ENCODE results near the gene S100PBP. TPM values are rescaled to one million over a fixed set of nuclear protein-coding genes. Genes with fewer than 3 reads are reported as not detected.

S100PBP gene
- total and polyA plus RNA-seq, 2 of the 13 experiments (the other 11 are each of a cell fraction or from before 2014, with no cell fraction given): 20.4 to 26.1 TPM

DNA sequence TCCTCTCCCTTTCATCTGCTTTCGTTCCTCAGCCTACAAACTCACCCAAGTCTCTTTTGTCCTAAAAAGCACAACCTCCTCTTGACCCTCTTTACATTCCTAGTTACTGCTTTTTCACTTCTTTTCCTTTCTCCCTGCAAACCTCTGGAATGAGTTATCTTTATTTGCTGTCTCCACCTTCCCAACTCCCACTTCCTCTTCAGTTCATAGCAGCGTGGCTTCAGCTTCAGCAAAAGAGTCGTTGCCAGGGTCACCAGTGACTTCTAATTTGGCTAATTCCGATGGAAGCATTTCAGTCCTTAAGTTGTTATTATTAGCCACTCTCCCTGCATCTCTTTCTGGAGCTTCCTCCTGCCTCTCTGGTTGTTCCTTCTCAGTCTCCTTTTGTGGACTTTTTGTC is 90.0 kb downstream of the S100PBP start:
- Histone ChIP-seq H3K36me3 (replicated peaks in 1 of 2; ENCODE audit: control insufficient read depth in 1 of 2, insufficient read depth in 2 of 2, low read length in 2 of 2) (no peaks in the 10 kb centered on the region), H3K9ac (ENCODE audit: insufficient read depth, low read depth, low read length) (no peak overlapping the region), H3K27ac (ENCODE audit: extremely low read length, insufficient read depth, low read length) (no peak overlapping the region), H3K4me3 (replicated peaks in 1 of 3; ENCODE audit: insufficient read depth in 1 of 3, low read depth in 2 of 3, low read length in 3 of 3) (no peak overlapping the region), H2AFZ (ENCODE audit: low read length) (no peak overlapping the region), H3K79me2 (ENCODE audit: insufficient read depth, low read length) (no peaks in the 10 kb centered on the region), H3K4me1 (ENCODE audit: insufficient read depth, low read length) (0 out of 2 replicates have a peak, but pooled peaks cover 7% of the 10 kb centered on the region), H4K20me1 (ENCODE audit: insufficient read depth, low read length) (no peaks in the 10 kb centered on the region), H3K9me3 (ENCODE audit: low read length) (no peaks in the 10 kb centered on the region), H3K4me2 (ENCODE audit: low read depth, low read length) (no peak overlapping the region), H3K27me3 (ENCODE audit: control insufficient read depth in 1 of 2, insufficient read depth in 2 of 2, low read length in 2 of 2) (peaks cover 0 to 12% of the 10 kb centered on the region in 2 experiments; a peak in 4 of 5 replicates)
- ChIA-PET CTCF (ENCODE audit: low intra/inter-chr PET ratio, low total read pairs) (no interaction called here), POLR2A (no interaction called here)
- in situ Hi-C loops (cut with HindIII; ENCODE audit: extremely low pct_ligation_motif_present, low pct_unique_long_range_greater_than_20kb) (no loop called here), intact Hi-C loops (cut with micrococcal nuclease; ENCODE audit: unreplicated experiment) (no loop called here)
- DNase-seq (ENCODE audit: low spot score) (no peak), FAIRE-seq (no peak), ATAC-seq (no peak)
- 11% methylated on average over 4 of the region's 4 CpGs for WGBS (ENCODE audit: low lambda C conversion rate)
- BruUV-seq (replicated peaks): no TSS peak
- TF ChIP-seq PLRG1 (conservative IDR thresholded peaks at IDR 0.05): no peak
- no peak for TF ChIP-seq MIER3 (CRISPR knock-in tag; IDR thresholded peaks at IDR 0.05; ENCODE audit: borderline replicate concordance)
- TF ChIP-seq ZNF460 (CRISPR knock-in tag; IDR thresholded peaks at IDR 0.05; ENCODE audit: borderline replicate concordance): no peak
- no peak for TF ChIP-seq PRMT3 (CRISPR knock-in tag; IDR thresholded peaks at IDR 0.05; ENCODE audit: borderline replicate concordance, low read depth)
- TF ChIP-seq, protein P1, sequence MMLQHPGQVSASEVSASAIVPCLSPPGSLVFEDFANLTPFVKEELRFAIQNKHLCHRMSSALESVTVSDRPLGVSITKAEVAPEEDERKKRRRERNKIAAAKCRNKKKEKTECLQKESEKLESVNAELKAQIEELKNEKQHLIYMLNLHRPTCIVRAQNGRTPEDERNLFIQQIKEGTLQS (CRISPR knock-in tag; IDR thresholded peaks at IDR 0.05): no peak
- TF ChIP-seq HOXD1 (CRISPR knock-in tag; IDR thresholded peaks at IDR 0.05): no peak
- no peak for TF ChIP-seq ERF (CRISPR knock-in tag; IDR thresholded peaks at IDR 0.05)
- TF ChIP-seq ZNF841 (CRISPR knock-in tag; IDR thresholded peaks at IDR 0.05; ENCODE audit: borderline replicate concordance): no peak

Other genes with a start within 250 kb of the S100PBP start
- gene ZBTB8OS, start 167.1 kb upstream of the S100PBP start, total RNA-seq (2016; rRNA removed; fragmentation: Illumina TruSeq; extraction: Trizol): 84.8 and 98.0 TPM in 2 replicates
- gene ZBTB8OS, start 167.1 kb upstream of the S100PBP start, polyA plus RNA-seq (2011; rRNA removed): 43.2 and 57.7 TPM in 2 replicates
- gene RBBP4, start 166.4 kb upstream of the S100PBP start, total RNA-seq (2016; rRNA removed; fragmentation: Illumina TruSeq; extraction: Trizol): 166 and 305 TPM in 2 replicates
- 56.3 and 64.4 TPM in 2 replicates for gene RBBP4, start 166.4 kb upstream of the S100PBP start, polyA plus RNA-seq (2011; rRNA removed)
- gene SYNC, start 114.9 kb upstream of the S100PBP start, total RNA-seq (2016; rRNA removed; fragmentation: Illumina TruSeq; extraction: Trizol): 5.4 and 7.2 TPM in 2 replicates
- 2.1 and 2.4 TPM in 2 replicates for gene SYNC, start 114.9 kb upstream of the S100PBP start, polyA plus RNA-seq (2011; rRNA removed)
- gene YARS1, start 295 bp upstream of the S100PBP start, total RNA-seq (2016; rRNA removed; fragmentation: Illumina TruSeq; extraction: Trizol): 102 and 113 TPM in 2 replicates
- 50.1 and 52.2 TPM in 2 replicates for gene YARS1, start 295 bp upstream of the S100PBP start, polyA plus RNA-seq (2011; rRNA removed)
- 1.6 and 3.1 TPM in 2 replicates for gene FNDC5, start 53.3 kb downstream of the S100PBP start, total RNA-seq (2016; rRNA removed; fragmentation: Illumina TruSeq; extraction: Trizol)
- gene FNDC5, start 53.3 kb downstream of the S100PBP start, polyA plus RNA-seq (2011; rRNA removed): 1.0 and 1.4 TPM in 2 replicates
- not detected in 2 replicates for gene HPCA, start 68.8 kb downstream of the S100PBP start, total RNA-seq (2016; rRNA removed; fragmentation: Illumina TruSeq; extraction: Trizol)
- not detected in 2 replicates for gene HPCA, start 68.8 kb downstream of the S100PBP start, polyA plus RNA-seq (2011; rRNA removed)
- gene TMEM54, start 83.7 kb downstream of the S100PBP start, total RNA-seq (2016; rRNA removed; fragmentation: Illumina TruSeq; extraction: Trizol): 0.76 and 2.5 TPM in 2 replicates
- 2.9 and 4.0 TPM in 2 replicates for gene TMEM54, start 83.7 kb downstream of the S100PBP start, polyA plus RNA-seq (2011; rRNA removed)
- 15.3 and 16.3 TPM in 2 replicates for gene RNF19B, start 147.2 kb downstream of the S100PBP start, total RNA-seq (2016; rRNA removed; fragmentation: Illumina TruSeq; extraction: Trizol)
- gene RNF19B, start 147.2 kb downstream of the S100PBP start, polyA plus RNA-seq (2011; rRNA removed): 20.9 and 22.5 TPM in 2 replicates
- 188 and 241 TPM in 2 replicates for gene AK2, start 219.2 kb downstream of the S100PBP start, total RNA-seq (2016; rRNA removed; fragmentation: Illumina TruSeq; extraction: Trizol)
- gene AK2, start 219.2 kb downstream of the S100PBP start, polyA plus RNA-seq (2011; rRNA removed): 163 and 170 TPM in 2 replicates